Liver (tissue), 9 donors: ENCODE results near the gene TET2. TPM values are rescaled to one million over a fixed set of nuclear protein-coding genes. Genes with fewer than 3 reads are reported as not detected.

Source experiments
- DNase-seq: peaks from one replicate; pipeline ENCODE4 v3.0.0-alpha.2; 2017; ENCODE audit warnings: low spot score
- H3K27ac ChIP-seq, 2 donors: one replicate each; pipeline ENCODE4 v1.7.0; 2013; ENCODE audit warnings: inconsistent platforms in 2 of 2, low read length in 2 of 2, control low read depth in 1 of 2, low read depth in 1 of 2, mild to moderate bottlenecking in 1 of 2
- H3K27me3 ChIP-seq, 4 donors: one replicate each; pipeline versions ENCODE4 v1.6.1 to v1.7.0; 2013; ENCODE audit warnings: low read length in 3 of 4, inconsistent platforms in 1 of 4, mild to moderate bottlenecking in 1 of 4, moderate library complexity in 1 of 4; ENCODE audit not compliant: control insufficient read depth in 4 of 4, insufficient read depth in 4 of 4
- H3K36me3 ChIP-seq, 4 donors: one replicate each; pipeline versions ENCODE4 v1.6.1 to v1.7.0; 2013; ENCODE audit warnings: low read length in 3 of 4, mild to moderate bottlenecking in 3 of 4, low read depth in 1 of 4, moderate library complexity in 1 of 4; ENCODE audit not compliant: control insufficient read depth in 4 of 4, insufficient read depth in 3 of 4
- H3K4me1 ChIP-seq, 4 donors: one replicate each; pipeline versions ENCODE4 v1.6.1 to v1.7.0; 2013; ENCODE audit warnings: low read length in 3 of 4, mild to moderate bottlenecking in 3 of 4, moderate library complexity in 1 of 4; ENCODE audit not compliant: control insufficient read depth in 4 of 4, insufficient read depth in 4 of 4
- H3K4me3 ChIP-seq, 3 donors: one replicate each; pipeline versions ENCODE4 v1.6.1 to v1.7.0; 2013; ENCODE audit warnings: low read length in 3 of 3, control low read depth in 1 of 3, low read depth in 1 of 3, mild to moderate bottlenecking in 1 of 3
- H3K9ac ChIP-seq, 2 donors: one replicate each; pipeline ENCODE4 v1.7.0; 2013; ENCODE audit warnings: low read length in 2 of 2, mild to moderate bottlenecking in 2 of 2, moderate library complexity in 2 of 2, control low read depth in 1 of 2, low read depth in 1 of 2
- H3K9me3 ChIP-seq, 4 donors: one replicate each; pipeline versions ENCODE4 v1.6.1 to v1.7.0; 2013; ENCODE audit warnings: low read length in 3 of 4; ENCODE audit not compliant: control insufficient read depth in 4 of 4
- ATF3 ChIP-seq: IDR thresholded peaks from 2 replicates; pipeline ENCODE4 v1.6.1; 2016; ENCODE audit warnings: antibody characterized with exemption
- CTCF ChIP-seq: fragments of 150-350 bp; IDR thresholded peaks from 2 replicates; pipeline ENCODE4 v1.5.1; 2017; ENCODE audit warnings: improper control_type of control experiment, low read depth, low read length; ENCODE audit not compliant: missing input control
- EGR1 ChIP-seq, 2 donors: IDR thresholded peaks; 2 replicates each; pipeline ENCODE4 v1.6.1; 2016 to 2018; ENCODE audit warnings: antibody characterized with exemption in 2 of 2, low read depth in 2 of 2
- FOXA1 ChIP-seq: IDR thresholded peaks from 2 replicates; pipeline ENCODE4 v1.6.1; 2016; ENCODE audit warnings: antibody characterized with exemption
- FOXA2 ChIP-seq: IDR thresholded peaks from 2 replicates; pipeline ENCODE4 v1.6.1; 2016; ENCODE audit warnings: antibody characterized with exemption
- GABPA ChIP-seq, 2 donors: IDR thresholded peaks in 1 of 2; conservative IDR thresholded peaks in 1 of 2; 2 replicates each; pipeline ENCODE4 v1.6.1; 2016; ENCODE audit warnings: antibody characterized with exemption in 2 of 2, mild to moderate bottlenecking in 1 of 2, moderate library complexity in 1 of 2
- HNF4A ChIP-seq, 2 donors: conservative IDR thresholded peaks; 2 replicates each; pipeline ENCODE4 v1.6.1; 2016; ENCODE audit warnings: antibody characterized with exemption in 2 of 2, mild to moderate bottlenecking in 2 of 2
- HNF4G ChIP-seq: IDR thresholded peaks from 2 replicates; pipeline ENCODE4 v1.6.1; 2016; ENCODE audit warnings: antibody characterized with exemption
- JUND ChIP-seq, 2 donors: IDR thresholded peaks; 2 replicates each; pipeline ENCODE4 v1.6.1; 2016; ENCODE audit warnings: antibody characterized with exemption in 2 of 2
- MAX ChIP-seq: IDR thresholded peaks from 2 replicates; pipeline ENCODE4 v1.6.1; 2016; ENCODE audit warnings: antibody characterized with exemption
- NR2F2 ChIP-seq: IDR thresholded peaks from 2 replicates; pipeline ENCODE4 v1.6.1; 2016; ENCODE audit warnings: antibody characterized with exemption
- RAD21 ChIP-seq, 2 donors: IDR thresholded peaks; 2 replicates each; pipeline ENCODE4 v1.6.1; 2016; ENCODE audit warnings: antibody characterized with exemption in 2 of 2, mild to moderate bottlenecking in 2 of 2
- REST ChIP-seq: IDR thresholded peaks from 2 replicates; pipeline ENCODE4 v1.6.1; 2016; ENCODE audit warnings: antibody characterized with exemption, mild to moderate bottlenecking
- RXRA ChIP-seq, 2 donors: IDR thresholded peaks; 2 replicates each; pipeline ENCODE4 v1.6.1; 2017 to 2018; ENCODE audit warnings: antibody characterized with exemption in 2 of 2, mild to moderate bottlenecking in 1 of 2
- SP1 ChIP-seq: IDR thresholded peaks from 2 replicates; pipeline ENCODE4 v1.6.1; 2018; ENCODE audit warnings: antibody characterized with exemption, mild to moderate bottlenecking
- YY1 ChIP-seq: IDR thresholded peaks from 2 replicates; pipeline ENCODE4 v1.6.1; 2016; ENCODE audit warnings: antibody characterized with exemption, mild to moderate bottlenecking
- ZBTB33 ChIP-seq: IDR thresholded peaks from 2 replicates; pipeline ENCODE4 v1.6.1; 2016; ENCODE audit warnings: antibody characterized with exemption
- WGBS: extraction: QIAGEN DNeasy Blood & Tissue Kit; methylation state at CpG from one replicate; pipeline ENCODE4 v1.1.7; 2013; 5-methylcytosine and 5-hydroxymethylcytosine counted together
- polyA plus RNA-seq, 2 donors: library from polyadenylated mRNA; stranded (reverse) in 1 of 2; unstranded in 1 of 2; fragments of 200-250 nt in 1 of 2; fragments of >200 nt in 1 of 2; fragmentation: Nextera tagmentation in 1 of 2; extraction: Ambion mirVana in 1 of 2; gene quantifications; one replicate each; pipeline versions ENCODE4 v1.2.1 to v1.2.3, GENCODE V29; 2013 to 2015
- total RNA-seq, 2 donors: library from RNA; depleted of rRNA; stranded (reverse); fragments of >200 nt; gene quantifications; one replicate each; pipeline ENCODE4 v1.2.3, GENCODE V29; 2014
- donor health status: healthy.
- donor health status: healthy.
- donor health status: healthy.
- donor health status: healthy.
- donor health status: healthy.

The TET2 gene
- total and polyA plus RNA-seq, 4 donors = 0.88 to 8.4 (median 5.5) TPM

GRCh38 chr4:105154576-105154975, 7.9 kb downstream of the TET2 start:
- H3K4me3 ChIP-seq = no peak overlapping the region
- no peak overlapping the region for H3K27ac ChIP-seq
- no peak for DNase-seq
- H3K36me3 ChIP-seq = no peaks in the 10 kb centered on the region
- no peaks in the 10 kb centered on the region for H3K9me3 ChIP-seq
- WGBS = 93% methylated on average over 5 of the region's 5 CpGs
- H3K27me3 ChIP-seq = no peaks in the 10 kb centered on the region
- H3K4me1 ChIP-seq = peaks cover 11 to 30% (median 21%) of the 10 kb centered on the region in 4 donors
- H3K9ac ChIP-seq = no peak overlapping the region
- no peak for TF ChIP-seq HNF4A (conservative IDR thresholded peaks at IDR 0.05)
- no peak for TF ChIP-seq JUND (IDR thresholded peaks at IDR 0.05)
- no peak for TF ChIP-seq GABPA (IDR thresholded peaks at IDR 0.05 in 1 of 2, conservative IDR thresholded peaks at IDR 0.05 in 1 of 2)
- no peak for TF ChIP-seq FOXA1
- no peak for TF ChIP-seq FOXA2
- no peak for TF ChIP-seq RXRA (IDR thresholded peaks at IDR 0.05)
- no peak for TF ChIP-seq ATF3

- no peak overlapping the region for H3K4me3 ChIP-seq
- no peaks in the 10 kb centered on the region for H3K27me3 ChIP-seq
- no peak overlapping the region for H3K27ac ChIP-seq
- WGBS = 51% methylated on average over 1 of the region's 1 CpG
- H3K9ac ChIP-seq = no peak overlapping the region
- H3K36me3 ChIP-seq = no peaks in the 10 kb centered on the region
- peaks cover 9 to 23% (median 14%) of the 10 kb centered on the region in 4 donors for H3K4me1 ChIP-seq
- DNase-seq = no peak
- no peaks in the 10 kb centered on the region for H3K9me3 ChIP-seq
- TF ChIP-seq HNF4G (no peak), MAX (no peak), HNF4A (conservative IDR thresholded peaks at IDR 0.05) (no peak), ZBTB33 (no peak), EGR1 (IDR thresholded peaks at IDR 0.05; ENCODE audit: low read depth in 2 of 2) (no peak)
Observed at GRCh38 chr4:105155426-105155825, 8.8 kb downstream of the TET2 start.

- Histone ChIP-seq H3K4me3 (peak overlapping the region in 2 of 3 donors; percentile 4 to 29), H3K4me1 (peaks cover 3 to 19% (median 12%) of the 10 kb centered on the region in 4 donors), H3K9me3 (no peaks in the 10 kb centered on the region), H3K27ac (peak overlapping the region; percentile 49 to 54), H3K9ac (peak overlapping the region in 1 of 2 donors; percentile 28), H3K27me3 (no peaks in the 10 kb centered on the region), H3K36me3 (no peaks in the 10 kb centered on the region)
- DNase-seq = no peak
- WGBS = 21% methylated on average over 9 of the region's 9 CpGs
- TF ChIP-seq RAD21 (IDR thresholded peaks at IDR 0.05) (peak; percentile 46 to 53), HNF4A (conservative IDR thresholded peaks at IDR 0.05) (peak; percentile 74 to 83), MAX (peak; percentile 98), YY1 (peak; percentile 60), GABPA (IDR thresholded peaks at IDR 0.05 in 1 of 2, conservative IDR thresholded peaks at IDR 0.05 in 1 of 2) (peak in 1 of 2 donors; percentile 6), JUND (IDR thresholded peaks at IDR 0.05) (peak; percentile 67 to 75), FOXA2 (peak; percentile 90), ZBTB33 (peak; percentile 54), SP1 (peak; percentile 50), FOXA1 (peak; percentile 67), NR2F2 (peak; percentile 73), CTCF (no peak), REST (peak; percentile 24), RXRA (IDR thresholded peaks at IDR 0.05) (peak; percentile 89 to 91), HNF4G (peak; percentile 46)
Observed at GRCh38 chr4:105158837-105159236, 12.2 kb downstream of the TET2 start.
